Hematopoietic multipotent progenitor cell treated with erythropoietin and hydrocortisone succinate and interleukin-3 and kit ligand, for 6 days (in vitro differentiated cells): ENCODE results near the gene PIK3CA.

ENCODE experiments used
- DNase-seq: peaks from one replicate; pipeline ENCODE4 v3.0.0-alpha.2; 2015

The PIK3CA gene

DNA sequence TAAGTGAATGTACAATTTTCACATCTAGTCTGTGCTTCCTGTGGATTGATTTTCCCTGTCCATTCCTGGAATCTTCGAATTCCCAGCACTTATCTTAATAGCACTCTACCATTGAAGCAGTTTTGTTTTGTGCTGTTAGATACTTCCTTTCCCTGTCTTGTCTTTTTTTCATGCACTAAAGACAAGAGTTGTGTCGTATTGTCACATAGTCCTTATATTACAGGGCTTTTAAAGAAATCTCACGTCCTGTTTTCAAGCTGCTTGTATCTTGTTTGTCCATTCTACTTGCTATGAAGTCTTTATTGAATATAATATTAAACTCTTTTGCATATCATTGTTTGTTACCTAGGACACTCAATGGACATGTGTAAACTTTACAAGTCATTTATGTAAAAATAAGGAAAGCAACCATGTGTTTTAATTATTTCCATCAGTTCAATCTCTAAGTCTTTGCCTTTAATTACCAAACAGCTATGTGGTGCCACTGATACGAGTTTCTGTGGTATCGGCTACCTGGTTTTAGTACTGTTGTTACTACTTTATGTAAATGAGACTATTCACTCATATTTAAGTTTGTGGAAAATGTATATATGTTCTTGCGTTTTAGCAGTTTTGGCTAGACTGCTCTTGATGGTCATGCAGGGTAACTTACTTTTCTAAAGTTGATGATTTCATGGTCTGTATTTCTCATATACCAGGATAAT is 10.3 kb downstream of the PIK3CA start:
- no peak for DNase-seq

DNA sequence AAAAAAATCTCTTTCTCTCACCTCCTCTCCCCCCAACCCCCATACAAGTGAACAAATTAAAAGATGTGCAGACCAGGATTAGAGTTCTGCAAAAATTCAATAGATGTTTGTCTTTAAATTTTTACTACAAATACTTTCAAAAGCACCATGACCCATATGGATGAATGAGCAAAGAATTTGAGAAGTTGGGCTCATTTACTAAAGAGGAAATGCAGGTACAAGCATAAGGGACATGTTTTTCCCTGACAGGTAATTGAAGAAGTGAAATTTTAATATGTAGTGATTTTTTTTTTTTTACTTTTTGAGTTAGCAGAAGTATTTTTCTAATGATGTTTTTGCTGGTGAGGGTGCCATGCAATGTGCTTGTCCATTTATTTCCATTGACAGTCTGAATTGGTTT is 15.3 kb downstream of the PIK3CA start:
- DNase-seq = no peak

DNA sequence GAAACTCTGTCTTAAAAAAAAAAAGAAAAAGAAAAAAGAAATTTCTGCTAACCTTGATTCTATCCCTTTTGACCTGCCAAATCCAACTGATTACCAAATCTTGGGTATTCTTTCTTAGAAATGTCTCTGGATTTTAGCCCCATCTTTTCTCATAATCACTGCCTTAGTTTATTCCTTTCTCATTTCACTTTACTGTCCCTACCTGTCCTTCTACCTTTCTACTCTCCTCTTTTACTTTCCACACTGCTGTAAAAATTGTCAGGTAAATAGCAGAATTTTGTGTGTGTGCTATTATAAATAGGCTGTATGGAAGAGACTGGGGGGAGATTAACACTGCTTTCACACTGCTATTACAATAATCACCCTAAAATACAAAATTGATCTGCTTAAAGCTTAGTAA is 16.7 kb downstream of the PIK3CA start:
- no peak for DNase-seq

DNA sequence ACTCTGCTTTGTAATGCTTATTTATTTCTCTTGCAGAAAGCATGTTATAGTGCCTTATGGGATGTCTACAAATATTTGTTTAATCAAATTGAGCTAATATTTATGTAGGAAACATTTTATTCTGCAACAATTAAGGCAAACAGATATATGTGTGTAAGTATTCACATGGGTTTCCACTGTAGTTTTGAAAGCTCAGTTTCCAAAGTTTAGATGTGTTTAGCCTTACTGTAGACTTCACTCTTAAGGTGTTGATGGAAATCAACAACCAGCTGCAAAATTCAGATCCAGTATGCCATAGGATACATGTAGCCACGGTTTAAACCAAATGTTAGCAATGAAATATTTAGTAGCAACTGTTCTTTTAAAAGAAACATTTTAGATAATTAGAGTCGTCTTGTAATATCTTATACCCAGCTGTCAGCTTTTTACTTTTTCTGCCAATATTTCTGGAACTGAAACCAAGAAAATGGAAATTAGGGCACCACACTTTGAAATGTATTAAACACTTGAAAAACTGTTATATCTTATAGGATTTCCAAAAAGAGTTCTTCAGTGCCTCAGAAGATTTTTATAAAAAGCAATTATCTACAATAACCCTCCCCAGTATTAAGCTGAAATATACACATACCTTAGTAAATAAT is 18.5 kb downstream of the PIK3CA start:
- DNase-seq = no peak

DNA sequence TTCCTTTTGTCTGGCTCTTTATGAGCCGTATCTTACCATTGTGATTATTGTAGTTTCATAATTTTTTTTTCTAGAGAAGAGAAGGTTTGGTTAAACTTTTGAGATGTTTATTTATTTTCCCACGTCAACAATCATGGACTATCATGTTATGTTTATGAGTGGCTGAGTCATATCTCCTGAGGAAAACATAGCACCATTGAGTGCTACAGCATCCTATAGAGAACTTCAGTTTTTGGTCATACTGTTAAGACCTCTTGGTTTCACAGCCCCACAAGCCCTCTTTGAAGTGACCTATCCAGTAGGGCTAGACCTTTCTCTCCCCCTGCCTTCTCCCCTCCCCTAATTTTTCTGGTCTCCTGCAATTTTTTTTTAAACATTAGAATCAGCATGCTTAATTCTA is 20.8 kb downstream of the PIK3CA start:
- no peak for DNase-seq

DNA sequence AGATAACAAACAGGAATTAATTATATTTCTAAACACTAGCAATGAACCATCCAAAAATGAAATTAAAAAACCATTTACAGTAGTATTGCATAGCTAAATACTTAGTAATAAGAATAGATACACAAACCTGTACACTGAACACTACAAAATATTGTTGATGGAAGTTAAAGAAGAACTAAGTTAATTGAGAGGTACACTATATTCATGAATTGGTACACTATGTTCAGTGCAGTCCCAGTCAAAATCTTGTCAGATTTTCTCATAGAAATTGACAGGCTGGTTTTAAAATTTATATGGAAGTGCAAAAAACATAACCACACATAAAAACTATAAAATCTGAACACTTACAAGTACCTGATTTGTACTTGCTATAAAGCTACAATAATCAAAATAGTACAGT is 24.4 kb downstream of the PIK3CA start:
- DNase-seq = no peak

DNA sequence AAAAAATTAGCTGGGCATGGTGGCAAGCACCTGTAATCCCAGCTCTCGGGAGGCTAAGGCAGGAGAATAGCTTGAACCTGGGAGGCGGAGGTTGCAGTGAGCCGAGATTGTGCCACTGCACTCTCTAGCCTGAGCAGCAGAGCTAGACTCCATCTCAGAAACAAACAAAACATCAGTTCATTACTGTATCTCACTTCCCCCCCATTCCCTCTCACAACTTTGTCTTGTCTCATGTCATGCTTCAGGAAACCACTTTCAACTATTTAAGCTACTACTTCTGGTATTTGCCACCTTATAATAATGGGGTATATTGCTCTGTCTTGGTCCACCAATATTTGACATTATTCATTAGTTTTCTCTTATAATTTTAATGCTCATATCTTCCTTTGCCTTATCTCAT is 26.2 kb downstream of the PIK3CA start:
- no peak for DNase-seq

DNA sequence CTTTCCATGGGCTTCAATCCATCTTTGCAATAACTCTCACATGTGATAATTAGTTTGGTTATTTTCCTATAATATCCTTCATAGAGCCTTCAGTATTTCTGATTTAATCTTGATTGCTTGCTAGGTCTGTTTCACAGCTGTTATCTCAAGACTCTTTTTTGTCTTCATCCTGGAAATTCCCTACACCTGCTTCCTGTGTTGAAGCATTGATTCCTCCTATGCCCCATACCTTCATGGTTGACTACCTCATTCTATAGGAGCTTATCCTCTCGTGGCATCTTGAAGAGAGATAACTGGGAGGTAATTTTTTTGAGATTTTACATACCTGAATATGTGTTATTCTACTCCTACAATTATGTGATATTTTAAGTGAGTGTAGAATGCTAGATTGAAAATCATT is 26.7 kb downstream of the PIK3CA start:
- DNase-seq = no peak

DNA sequence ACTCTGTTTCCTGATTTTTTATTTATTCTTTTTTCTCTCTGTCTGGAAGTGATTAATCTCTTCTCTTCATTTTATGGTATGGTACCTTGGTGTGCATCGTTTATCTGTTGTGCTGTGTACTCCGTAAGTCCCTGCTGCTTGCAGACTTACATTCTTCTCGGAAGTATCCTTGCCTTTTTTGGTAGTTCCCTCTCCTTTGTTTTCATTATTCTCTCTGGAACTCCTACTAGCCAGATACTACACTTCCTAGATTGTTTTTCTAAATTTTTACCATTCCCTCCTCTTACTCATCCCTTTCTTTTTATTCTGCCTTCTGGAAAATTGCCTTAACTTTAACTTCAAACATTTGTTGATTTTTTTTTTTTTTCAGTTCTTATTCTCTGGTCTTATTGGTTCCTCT is 27.2 kb downstream of the PIK3CA start:
- no peak for DNase-seq

DNA sequence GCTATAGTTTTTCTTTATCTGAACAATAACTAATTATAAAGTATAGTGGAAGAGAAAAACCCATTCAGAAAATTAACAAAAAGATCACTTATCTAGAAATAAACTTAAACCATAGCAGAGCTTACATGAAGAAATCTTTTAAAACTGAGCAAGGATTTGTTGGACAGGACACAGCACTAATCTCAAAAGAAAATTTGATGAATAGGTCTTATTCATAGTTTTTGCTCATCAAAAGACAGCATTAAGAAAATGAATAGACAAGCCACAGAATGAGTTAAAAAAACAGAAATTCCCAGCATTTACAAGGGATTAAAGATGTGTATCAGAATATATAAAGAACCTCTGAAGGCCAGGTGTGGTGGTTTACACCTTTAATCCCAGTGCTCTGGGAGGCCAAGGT is 29.5 kb downstream of the PIK3CA start:
- DNase-seq = no peak

DNA sequence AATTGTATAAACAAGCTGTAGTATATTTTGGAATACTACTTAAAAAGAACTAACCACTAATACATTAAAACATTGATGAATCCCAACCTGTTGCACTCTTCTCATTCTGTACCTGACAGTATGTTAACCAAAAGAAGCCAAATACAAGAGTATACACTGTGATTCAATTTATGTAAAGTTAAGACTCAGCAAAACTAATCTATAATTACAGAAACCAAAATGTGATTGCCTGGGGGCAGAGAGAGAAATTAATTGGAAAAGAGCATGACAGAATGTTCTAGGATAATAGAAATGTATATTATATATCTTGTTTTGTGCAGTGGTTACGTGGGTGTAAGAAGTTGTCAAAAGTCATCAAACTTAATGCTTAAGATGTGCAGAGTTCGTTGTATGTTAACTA is 31.1 kb downstream of the PIK3CA start:
- DNase-seq = no peak

DNA sequence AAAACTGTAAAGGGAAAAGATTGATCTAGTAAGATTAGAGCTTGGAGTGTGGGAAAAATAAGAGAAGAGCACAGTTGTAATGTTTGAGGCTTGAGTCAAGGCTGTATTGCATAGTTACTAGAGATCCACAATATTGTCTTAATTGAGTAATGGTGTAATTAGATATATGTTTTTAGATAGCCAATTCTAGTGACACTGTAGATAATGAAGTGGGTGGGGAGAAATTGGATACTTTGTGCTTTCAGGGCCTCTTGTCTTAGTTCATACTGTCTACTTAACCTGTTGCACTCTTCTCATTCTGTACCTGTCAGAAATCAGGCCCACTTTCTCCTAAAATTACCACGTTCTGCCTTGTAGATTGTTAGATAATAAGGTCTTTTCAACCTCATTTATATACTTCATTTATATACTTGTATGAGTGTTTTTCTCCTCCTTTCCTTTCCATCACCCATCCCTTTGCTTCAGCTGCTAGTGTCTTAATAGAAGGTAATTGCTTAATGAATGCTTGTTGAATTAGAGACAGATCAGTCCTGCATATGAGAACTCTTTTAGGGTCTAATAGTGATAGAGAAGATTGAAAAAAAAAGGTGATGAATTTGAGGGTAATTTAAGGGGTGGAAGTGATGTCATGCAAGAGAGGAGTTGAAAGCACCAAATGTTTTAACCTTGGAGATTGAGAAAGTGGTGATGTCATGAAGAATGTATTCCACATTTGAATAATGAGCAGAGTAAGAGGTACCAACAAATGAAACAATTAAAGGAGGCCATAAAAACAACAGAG is 32.0 kb downstream of the PIK3CA start:
- DNase-seq = peak; percentile 46

DNA sequence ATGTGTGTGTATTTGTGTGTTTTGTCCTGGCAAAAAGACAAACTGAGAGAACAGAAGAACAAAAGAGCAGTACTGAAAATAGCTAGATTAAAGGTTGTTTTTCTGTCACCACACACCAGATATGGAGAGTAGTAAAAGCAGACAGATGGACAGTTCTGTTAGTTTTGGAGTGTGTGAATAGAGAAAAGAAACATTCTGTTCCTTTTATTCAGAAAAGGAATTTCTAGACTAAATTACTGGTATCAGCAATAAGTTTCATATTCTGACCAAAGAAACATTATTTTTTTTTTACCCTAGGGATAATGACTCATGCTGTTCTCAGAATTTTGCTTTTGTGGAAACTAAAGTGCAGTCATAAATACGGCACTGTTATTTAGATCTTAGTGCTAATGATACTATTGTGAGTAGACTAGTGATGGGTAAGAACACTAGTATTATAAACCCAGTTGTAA is 32.9 kb downstream of the PIK3CA start:
- peak; percentile 36 for DNase-seq

DNA sequence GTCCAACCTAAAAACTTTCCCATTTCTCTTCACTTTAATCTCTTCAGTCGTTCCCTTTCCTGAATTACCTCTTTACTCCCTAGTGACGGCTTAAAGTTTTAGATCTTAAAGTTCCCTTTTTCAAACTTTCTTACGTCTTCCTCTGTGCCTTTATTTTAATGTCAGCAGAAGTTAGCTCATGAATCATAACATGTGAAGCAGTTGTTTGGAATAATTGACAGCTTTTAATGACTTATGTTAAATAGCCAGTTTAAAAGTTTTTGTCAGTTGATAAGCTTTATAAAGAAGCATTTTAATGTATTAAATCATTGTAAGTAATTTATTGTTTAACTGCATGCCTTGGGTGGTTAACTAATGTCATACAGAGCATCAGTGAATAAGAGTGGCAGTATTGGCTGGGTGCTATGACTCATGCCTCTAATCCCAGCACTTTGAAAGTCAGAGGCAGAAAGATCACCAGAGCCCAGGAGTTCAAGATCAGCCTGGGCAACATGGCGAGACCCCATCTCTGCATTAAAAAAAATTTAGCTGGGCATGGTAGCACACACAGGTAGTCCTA is 33.9 kb downstream of the PIK3CA start:
- DNase-seq = peak; percentile 35

DNA sequence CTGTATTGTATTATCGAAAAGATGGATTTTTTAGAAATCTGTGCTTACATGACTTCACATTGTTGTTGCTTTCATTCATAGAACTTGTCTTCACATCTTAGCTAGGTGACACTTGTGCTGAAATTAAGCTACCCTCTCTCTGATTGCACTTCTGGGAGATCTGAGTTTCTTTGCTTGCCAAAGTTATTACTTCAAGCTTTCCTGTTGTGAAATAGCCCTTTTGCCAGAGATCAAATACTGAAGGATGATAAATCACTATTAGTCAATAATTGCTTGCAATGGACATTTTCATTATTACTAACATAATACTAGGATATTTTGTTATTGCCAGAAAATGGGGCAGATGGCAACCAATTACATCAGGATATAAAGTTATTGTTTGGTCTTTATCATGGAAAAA is 34.7 kb downstream of the PIK3CA start:
- no peak for DNase-seq

DNA sequence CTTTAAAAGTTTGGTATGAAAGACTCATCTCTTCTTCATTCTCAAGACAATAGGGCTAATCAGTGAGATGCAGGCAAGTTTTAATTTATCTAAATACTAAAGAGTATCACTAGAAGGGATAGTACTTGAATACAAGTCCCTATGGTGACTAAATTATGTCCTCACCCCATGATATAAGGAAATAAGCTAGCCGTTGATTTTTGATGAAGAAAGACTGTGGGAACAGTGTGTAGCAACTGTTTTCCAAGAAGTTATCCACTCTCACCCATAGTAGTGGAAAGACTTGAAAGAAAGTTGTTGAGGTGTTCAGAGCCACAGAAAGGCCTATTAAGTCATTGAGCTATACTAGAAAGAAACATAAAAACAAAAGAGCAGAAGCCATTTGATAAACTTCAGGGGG is 36.7 kb downstream of the PIK3CA start:
- DNase-seq = peak; percentile 20

DNA sequence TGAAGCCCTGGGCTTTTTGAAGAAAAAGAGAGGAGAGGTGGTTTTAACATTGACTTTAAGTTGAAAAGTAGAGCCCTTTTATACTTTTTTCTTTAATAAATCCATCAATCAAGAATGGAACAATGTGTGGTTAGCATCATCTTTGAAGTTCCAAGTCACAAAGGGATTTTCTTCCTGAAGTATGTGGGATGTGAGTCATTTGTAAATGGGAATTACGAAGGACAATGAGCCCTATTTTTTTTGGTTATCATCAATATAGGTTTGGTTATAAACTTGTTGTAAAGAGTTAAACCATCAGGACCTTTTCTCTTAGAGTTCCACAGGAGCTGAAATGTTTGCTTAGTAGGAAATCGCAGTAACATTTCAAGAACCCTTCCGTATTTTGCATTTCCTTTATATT is 38.3 kb downstream of the PIK3CA start:
- DNase-seq = no peak

DNA sequence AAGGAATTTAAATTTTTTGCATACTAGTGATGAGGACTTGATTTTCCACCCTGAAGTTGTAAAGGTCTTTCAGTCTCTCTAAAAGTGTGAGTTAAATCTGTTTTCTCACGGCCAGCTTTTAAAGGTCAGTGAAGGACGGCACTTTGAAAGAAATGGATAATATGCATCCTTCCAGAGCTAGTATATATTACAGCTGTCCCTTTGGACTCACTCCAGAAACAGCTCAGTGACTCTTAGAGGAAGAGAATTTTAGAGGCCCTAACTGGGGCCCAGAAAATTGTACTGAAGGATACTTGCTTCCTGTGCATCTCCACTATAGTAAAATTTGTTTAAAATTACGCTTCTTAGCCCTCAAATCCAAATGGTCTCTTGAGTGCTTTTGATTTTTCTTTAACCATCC is 41.6 kb downstream of the PIK3CA start:
- DNase-seq = no peak

DNA sequence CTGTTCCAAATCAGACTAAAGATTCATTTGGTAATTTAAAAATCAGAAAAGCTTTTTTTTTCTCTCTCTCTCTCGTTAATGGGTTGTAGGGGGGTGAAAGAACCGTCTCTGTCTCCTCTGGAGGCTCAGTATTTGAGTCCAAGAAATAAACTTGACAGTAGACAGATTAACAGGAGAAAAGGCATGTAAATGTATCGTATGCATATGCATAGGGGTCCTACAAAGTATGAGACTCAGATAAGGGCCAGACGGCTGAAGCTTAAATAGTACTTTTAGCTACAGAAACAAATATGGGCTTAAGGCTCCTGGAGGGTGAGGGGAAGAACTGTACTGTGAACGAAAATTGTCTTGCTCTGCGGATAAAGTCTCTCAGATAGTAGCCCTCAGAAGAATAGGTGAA is 42.4 kb downstream of the PIK3CA start:
- no peak for DNase-seq

DNA sequence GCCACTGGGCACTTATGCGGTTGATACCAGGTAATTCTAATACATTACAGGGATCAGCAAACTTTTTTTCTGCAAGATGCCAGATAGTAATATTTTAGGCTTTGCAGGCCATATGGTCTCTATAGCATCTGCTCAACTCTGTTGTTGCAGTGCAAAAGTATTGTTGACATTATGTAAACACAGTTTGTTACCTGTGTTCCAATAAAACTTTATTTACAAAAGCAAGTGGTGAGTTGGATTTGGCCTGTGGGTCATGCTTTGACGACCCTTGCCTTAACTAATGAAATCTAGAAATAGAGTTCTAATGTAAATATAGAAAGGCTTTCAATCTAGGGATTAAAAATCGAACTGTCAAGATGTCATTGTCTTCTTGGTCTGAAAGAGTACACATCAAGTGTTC is 44.4 kb downstream of the PIK3CA start:
- no peak for DNase-seq

DNA sequence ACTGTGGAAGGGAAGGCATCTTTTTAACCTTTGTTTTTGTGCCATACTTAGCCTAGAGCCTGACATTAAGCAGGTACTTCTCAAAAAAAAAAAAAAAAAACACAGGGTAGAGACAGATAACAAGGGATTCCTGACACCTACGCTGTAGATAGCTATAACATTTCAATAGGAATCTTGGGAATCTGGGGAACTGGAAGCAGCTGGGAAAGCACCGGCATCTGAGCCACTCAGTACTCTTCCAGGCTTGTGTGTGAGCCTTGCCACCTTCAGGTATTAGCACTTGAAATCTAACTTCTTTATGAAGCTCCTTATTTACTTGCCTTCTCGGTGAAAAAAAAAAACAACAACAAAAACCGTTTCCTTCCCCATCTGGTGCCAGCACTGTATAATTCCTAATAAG is 46.8 kb downstream of the PIK3CA start:
- DNase-seq = no peak

DNA sequence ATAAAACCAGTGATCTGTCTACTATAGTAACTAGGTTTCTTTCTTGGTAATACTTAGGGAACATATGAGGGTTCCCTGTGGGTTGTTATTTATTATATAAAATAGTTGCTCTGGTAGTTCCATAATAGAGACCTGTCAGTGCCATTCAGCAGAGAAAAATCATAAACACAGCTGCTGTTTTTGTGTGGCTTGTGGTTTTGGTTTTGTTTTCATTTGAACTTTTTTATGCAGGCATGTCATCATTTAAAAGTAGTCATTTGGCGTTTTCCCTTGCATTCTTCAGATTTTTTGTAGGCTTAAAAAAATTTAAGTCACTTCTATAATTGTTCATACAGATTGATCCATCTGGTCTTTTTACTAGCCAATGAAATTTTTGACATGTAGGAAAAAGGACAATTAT is 47.9 kb downstream of the PIK3CA start:
- no peak for DNase-seq

DNA sequence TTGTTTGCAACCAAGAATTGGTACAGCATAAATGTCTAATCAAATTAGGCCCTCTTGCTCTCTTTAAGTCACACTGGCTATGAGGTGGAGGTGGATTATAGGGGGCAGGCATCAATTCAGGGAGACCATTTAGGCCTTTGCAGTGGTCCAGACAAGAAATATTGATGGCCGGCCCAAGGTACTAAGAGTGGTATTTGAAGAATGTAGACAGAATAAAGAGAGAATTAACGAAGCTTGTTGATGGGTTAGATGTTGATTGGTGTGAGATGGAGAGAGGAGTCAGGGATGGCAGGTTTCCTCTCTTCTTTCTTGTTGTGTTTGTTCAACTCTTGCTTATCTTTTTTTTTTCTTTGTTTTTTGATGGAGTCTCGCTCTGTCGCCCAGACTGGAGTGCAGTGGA is 48.5 kb downstream of the PIK3CA start:
- no peak for DNase-seq

DNA sequence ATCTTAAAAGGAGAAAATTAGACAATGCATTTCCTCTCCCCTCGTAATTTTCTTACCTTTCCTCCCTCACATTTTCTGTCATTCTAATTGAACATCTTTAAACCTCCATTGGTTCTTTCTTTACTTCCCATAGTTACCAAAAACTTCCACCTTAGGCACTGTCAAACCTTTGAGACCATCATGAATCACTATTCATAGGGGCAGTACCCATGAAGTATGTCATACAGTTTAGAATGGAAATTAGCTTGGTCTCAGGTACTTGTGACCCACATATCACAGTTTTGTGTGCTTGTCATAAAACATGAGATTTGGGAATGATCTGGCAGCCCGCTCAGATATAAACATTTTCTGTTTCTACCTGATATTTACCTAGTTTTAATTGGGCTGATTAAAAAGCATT is 52.6 kb downstream of the PIK3CA start:
- no peak for DNase-seq
